HG03575 (cell line): ENCODE measurements around the gene TMEM45A.
A peak's percentile ranks its signal among the peaks of the same experiment; 100 is the strongest.
"Not testable (repeated sequence)": the region's sequence is repeated elsewhere in the genome, so short reads cannot be mapped to it uniquely, and the experiment has no call there.

Source experiments
- ATAC-seq: cut with Tn5 transposase; IDR thresholded peaks from one replicate; pipeline ENCODE4 v1.9.1; 2021; ENCODE audit not compliant: unreplicated experiment, insufficient number of reproducible peaks, low FRiP score; ENCODE audit errors: extremely low read depth

TMEM45A gene

GRCh38 chr3:100558233-100558632 lies 65.8 kb downstream of the TMEM45A start:
- no peak for ATAC-seq

DNA sequence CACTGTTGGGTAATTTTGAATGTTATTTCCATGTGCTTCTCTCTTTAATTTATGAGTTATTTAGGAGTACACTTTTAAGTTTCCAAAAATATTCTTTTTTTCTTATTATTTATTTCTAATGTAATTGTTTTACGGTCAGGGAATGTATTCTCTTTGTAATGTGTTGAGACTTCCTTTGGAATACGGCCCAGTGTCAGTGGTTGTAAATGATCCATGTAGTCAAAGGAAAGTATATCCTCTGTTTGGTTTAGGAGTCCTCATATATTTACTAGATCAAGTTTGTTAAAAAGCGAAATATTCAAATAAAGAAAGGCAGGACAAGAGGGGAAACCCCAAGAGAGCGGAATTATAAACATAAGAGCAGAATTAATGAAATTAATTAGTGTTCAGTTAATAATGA lies 68.0 kb downstream of the TMEM45A start:
- no peak for ATAC-seq

DNA sequence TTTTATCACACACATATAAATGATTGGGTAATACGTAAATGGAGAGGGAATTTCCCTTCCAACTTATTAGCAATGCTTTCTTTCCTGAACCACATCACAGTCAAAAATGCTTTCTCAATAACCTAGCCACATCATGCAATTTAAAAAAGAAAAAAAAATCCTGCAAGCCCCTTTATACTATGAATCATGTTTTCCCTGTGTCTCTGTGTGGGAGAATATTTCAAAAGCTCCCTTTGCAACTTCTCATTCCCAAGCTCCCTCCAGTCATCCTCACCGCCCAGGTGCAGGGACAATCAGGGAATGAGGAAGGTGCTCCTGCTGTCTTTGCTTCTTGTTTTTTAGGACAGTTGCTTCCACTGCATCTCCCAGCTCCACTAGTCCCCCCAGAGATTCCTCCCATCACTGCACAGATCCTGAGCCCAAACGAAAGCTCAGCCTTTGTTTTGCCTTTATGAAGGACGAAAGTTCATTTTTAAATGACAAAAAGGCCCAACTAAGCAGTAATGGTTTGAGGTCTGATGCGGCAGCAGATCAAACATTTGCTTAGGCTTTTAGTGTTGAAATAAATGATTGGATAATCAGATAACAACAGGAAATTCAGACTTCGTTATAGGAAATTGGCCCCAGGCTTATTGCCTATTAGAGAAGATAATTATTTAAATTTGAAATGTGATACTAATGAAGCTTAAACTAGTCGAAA lies 69.2 kb downstream of the TMEM45A start:
- no peak for ATAC-seq

DNA sequence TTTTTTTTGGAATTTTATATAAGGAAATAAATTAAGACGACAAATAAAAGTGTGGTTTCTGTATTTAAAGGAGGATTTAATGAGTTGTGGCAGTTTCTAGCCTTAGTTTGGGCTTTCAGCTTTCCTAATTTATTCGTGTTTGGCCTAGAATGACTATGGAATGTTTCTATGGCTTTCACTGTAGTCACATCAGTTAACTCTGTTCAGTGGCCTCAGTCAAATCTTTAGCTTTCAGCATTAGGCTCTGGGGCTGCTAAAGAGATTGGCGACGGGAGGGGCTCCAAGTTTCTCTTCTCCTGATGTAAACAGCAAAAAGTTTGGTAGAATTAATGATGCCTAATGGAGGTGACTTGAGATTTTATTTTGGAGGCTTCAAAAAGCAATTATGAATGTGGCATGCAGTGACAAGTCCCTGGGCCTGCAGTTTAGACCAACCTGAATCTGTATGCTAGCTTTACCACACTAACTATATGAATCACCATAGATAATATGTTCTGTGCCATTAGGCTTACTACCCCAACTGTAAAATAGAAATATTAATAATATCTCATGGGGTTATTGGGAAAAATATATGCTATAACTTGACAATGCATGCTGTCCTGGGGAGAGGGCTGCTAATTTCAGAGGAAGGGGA lies 69.9 kb downstream of the TMEM45A start:
- no peak for ATAC-seq

- no peak for ATAC-seq
Measured at GRCh38 chr3:100563228-100563627, 70.8 kb downstream of the TMEM45A start.

- no peak for ATAC-seq
Measured at GRCh38 chr3:100563652-100564211, 71.3 kb downstream of the TMEM45A start.

DNA sequence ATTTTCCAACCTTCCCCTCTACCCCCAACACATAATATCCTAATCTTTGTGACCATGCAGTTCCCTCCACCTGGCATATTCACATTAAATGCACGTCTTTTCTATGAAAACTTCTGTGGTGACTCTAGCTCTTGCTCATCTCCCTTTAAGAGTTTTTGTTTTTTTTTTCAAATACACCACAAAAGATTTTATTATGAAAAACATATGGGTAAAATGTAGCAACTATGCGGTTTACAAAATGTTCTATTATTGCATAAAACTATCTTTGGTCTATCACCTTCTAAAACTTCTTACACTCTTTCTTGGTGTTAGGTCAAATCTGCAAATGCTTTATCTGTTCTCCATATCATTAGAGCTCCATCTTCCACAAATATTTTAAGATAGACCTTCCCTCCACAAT lies 78.4 kb downstream of the TMEM45A start:
- ATAC-seq, result no peak

- no peak for ATAC-seq
Measured at GRCh38 chr3:100574536-100574935, 82.1 kb downstream of the TMEM45A start.

DNA sequence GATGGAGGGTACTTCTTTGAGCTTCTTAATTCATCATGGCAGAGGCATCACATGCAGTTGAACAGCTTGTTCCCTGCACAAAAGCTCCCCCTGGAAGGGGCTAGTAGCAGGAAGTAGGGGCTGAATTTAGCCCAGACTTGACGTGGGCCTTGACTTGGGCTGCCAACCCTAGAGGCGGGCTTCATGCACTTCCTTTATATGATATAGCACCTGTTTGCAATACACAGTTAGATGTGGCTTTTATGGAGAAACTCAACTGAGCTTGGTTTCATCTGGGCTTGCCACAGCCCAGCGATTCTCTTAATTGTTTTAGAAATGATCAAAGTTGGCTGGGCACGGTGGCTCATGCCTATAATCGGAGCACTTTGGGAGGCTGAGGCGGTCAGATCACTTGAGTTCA lies 83.3 kb downstream of the TMEM45A start:
- ATAC-seq, result no peak

- no peak for ATAC-seq
Measured at GRCh38 chr3:100577382-100578008, 85.1 kb downstream of the TMEM45A start.

DNA sequence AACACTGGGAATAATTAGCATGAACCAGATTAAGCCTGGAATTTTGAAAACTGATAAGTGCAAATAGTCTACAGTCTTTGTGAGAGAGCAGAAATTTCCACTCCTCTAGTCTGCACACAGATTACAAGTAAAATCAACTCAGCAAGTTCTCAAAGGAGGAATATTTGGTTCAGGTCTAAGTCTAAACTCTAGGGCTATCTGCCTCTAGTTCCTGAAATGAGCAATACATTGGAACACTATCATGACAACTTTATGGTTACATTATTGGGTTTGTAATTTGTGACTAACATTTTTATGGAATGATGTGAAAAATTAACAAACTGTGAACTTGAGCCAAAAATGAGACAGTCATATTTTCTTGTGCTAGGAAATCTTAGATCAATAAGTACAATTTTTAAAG lies 86.2 kb downstream of the TMEM45A start:
- no peak for ATAC-seq

GRCh38 chr3:100580147-100580546 lies 87.7 kb downstream of the TMEM45A start:
- ATAC-seq, result no peak

- ATAC-seq, result no peak
Measured at GRCh38 chr3:100581650-100582049, 89.2 kb downstream of the TMEM45A start.

- not testable (repeated sequence) for ATAC-seq
Measured at GRCh38 chr3:100582157-100582556, 89.7 kb downstream of the TMEM45A start.

- no peak for ATAC-seq
Measured at GRCh38 chr3:100584101-100584660, 91.8 kb downstream of the TMEM45A start.

DNA sequence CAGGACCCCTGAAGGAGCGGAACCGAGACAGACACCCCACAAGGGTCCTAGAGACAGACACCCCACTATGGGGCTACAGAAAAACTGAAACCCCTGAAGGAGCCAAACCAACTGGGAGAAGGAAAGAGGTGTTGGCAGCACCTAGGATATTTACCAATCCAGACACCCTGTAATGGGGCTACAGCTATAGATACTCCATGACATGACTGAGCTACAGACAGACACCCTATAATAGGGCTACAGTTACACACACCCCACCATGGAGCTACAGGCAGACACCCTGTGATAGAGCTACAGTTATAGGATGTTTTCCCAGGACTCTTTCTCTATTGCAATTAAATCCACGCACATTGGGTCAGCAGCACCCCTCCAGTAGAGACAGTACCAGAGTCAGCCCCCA lies 94.4 kb downstream of the TMEM45A start:
- no peak for ATAC-seq

- no peak for ATAC-seq
Measured at GRCh38 chr3:100588251-100588650, 95.8 kb downstream of the TMEM45A start.

DNA sequence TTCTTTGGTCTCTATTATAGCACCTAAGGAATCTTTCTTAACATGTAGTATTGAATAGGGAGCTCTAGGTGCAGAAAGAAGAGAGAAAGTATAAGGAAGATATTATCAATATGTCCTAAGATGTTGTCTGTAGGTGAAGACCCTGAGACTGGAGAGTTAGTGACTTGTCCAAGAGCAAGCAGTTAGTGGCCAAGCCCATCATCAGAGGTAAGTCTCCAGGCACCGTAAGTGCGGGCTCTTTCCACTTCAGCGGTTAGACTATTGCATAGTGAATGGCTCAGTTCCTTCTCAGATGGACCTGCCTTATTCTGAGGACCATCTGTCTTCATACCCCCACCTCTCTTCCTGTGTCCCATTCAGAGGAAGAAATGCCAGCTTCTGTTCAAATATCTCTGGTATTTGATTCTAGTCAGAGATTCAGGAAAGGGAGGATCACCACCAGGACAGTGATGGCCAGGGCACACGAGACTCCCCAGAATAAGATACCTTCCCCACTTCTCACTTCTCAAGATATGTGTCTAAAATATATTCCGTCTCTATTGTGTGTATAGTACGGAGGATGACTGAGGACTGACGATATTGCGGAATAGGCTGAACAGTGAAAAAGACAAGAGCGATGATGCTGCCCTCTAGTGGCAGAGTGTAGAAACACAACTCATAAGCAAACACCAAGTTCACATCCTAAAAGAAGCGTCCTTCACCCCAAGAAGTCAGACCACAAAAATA lies 97.9 kb downstream of the TMEM45A start:
- peak; percentile 82 for ATAC-seq

- no peak for ATAC-seq
Measured at GRCh38 chr3:100590840-100591147, 98.4 kb downstream of the TMEM45A start.
